AG04450 (cell line): ENCODE measurements around the gene ZNF280D. TPM values are rescaled to one million over a fixed set of nuclear protein-coding genes. Genes with fewer than 3 reads are reported as not detected.

ENCODE experiments used
- CTCF ChIA-PET: fragments of 300-600, 350-600 bp; formaldehyde crosslinking; extraction: SDS; loops from one replicate; lab custom pipeline; 2022; ENCODE audit warnings: antibody characterized with exemption, inconsistent platforms; lab: Charles Lee
- POLR2A ChIA-PET: fragments of 350-600 bp; formaldehyde crosslinking; extraction: SDS; loops from one replicate; lab custom pipeline; 2021; ENCODE audit warnings: antibody characterized with exemption, inconsistent platforms; lab: Yijun Ruan, JAX
- DNase-seq: peaks from one replicate; pipeline ENCODE4 v3.0.0-alpha.2; 2011; ENCODE audit warnings: low read depth, low spot score
- H3K27ac ChIP-seq: one replicate; pipeline ENCODE4 v1.5.1; 2012; ENCODE audit warnings: low read depth, low read length, control low read depth
- H3K27me3 ChIP-seq: one replicate; pipeline ENCODE4 v1.6.0; 2012; ENCODE audit warnings: low read length; ENCODE audit not compliant: control insufficient read depth, insufficient read depth
- H3K4me3 ChIP-seq: 2 replicates; pipeline ENCODE4 v1.5.1; 2011; ENCODE audit warnings: mild to moderate bottlenecking, low read depth, low read length, control low read depth
- H3K9me3 ChIP-seq: 2 replicates; pipeline ENCODE4 v1.5.1; 2012; ENCODE audit warnings: low read length; ENCODE audit not compliant: control insufficient read depth, insufficient read depth
- CTCF ChIP-seq: IDR thresholded peaks from 2 replicates; pipeline ENCODE4 v1.5.1; 2011; ENCODE audit warnings: low read depth, low read length, control low read depth, inconsistent platforms
- polyA plus RNA-seq: library from polyadenylated mRNA; depleted of rRNA; stranded (reverse); fragments of >200 nt; gene quantifications from 2 replicates; pipeline ENCODE4 v1.2.3, GENCODE V29; 2011

The ZNF280D gene
- polyA plus RNA-seq, 1 experiment, result 17.6 TPM

- POLR2A ChIA-PET, result no interaction called here
- Histone ChIP-seq H3K9me3 (no peaks in the 10 kb centered on the region), H3K4me3 (no peak overlapping the region), H3K27me3 (no peaks in the 10 kb centered on the region), H3K27ac (no peak overlapping the region)
- TF ChIP-seq CTCF, result no peak
- DNase-seq, result no peak
- CTCF ChIA-PET, result no interaction called here
Measured at GRCh38 chr15:56667517-56667916, 65.8 kb downstream of the ZNF280D start.

GRCh38 chr15:56660943-56661342 lies 72.4 kb downstream of the ZNF280D start:
- Histone ChIP-seq H3K4me3 (no peak overlapping the region), H3K27me3 (no peaks in the 10 kb centered on the region), H3K9me3 (no peaks in the 10 kb centered on the region), H3K27ac (no peak overlapping the region)
- ChIA-PET POLR2A (no interaction called here), CTCF (interaction anchor here (0.7 kb wide), 1 partner anchor 13 kb away, joined by 3 read pairs; no protein-coding TSS in a partner anchor)
- no peak for DNase-seq
- TF ChIP-seq CTCF, result no peak

- no peak for TF ChIP-seq CTCF
Measured at GRCh38 chr15:56659197-56659596, 74.1 kb downstream of the ZNF280D start.

GRCh38 chr15:56654624-56655023 lies 78.7 kb downstream of the ZNF280D start:
- Histone ChIP-seq H3K27ac (no peak overlapping the region), H3K4me3 (no peak overlapping the region), H3K27me3 (no peaks in the 10 kb centered on the region), H3K9me3 (no peaks in the 10 kb centered on the region)
- ChIA-PET CTCF (no interaction called here), POLR2A (no interaction called here)
- no peak for DNase-seq
- no peak for TF ChIP-seq CTCF

More at GRCh38 chr15:56659197-56659596, 74.1 kb downstream of the ZNF280D start:
- Histone ChIP-seq H3K9me3 (no peaks in the 10 kb centered on the region), H3K27ac (no peak overlapping the region), H3K4me3 (no peak overlapping the region), H3K27me3 (no peaks in the 10 kb centered on the region)
- ChIA-PET CTCF (interaction anchor here (1.5 kb wide), 1 partner anchor 168 kb away, joined by 7 read pairs; no protein-coding TSS in a partner anchor), POLR2A (interaction anchor here (0.6 kb wide), 1 partner anchor 41 kb away, joined by 3 read pairs; no protein-coding TSS in a partner anchor)
- no peak for DNase-seq

GRCh38 chr15:56654216-56654615 lies 79.1 kb downstream of the ZNF280D start:
- no peak for DNase-seq
- Histone ChIP-seq H3K27ac (no peak overlapping the region), H3K9me3 (no peaks in the 10 kb centered on the region), H3K4me3 (no peak overlapping the region), H3K27me3 (no peaks in the 10 kb centered on the region)
- CTCF ChIA-PET, result no interaction called here
- POLR2A ChIA-PET, result no interaction called here
- TF ChIP-seq CTCF, result no peak
